HEK293T (cell line): ENCODE results near the gene TMTC4.

Source experiments
- BHLHE40 ChIP-seq: fragments of 450-650 bp; IDR thresholded peaks from 2 replicates; pipeline ENCODE4 v1.6.1; 2016; ENCODE audit warnings: mild to moderate bottlenecking, moderate library complexity, borderline replicate concordance
- CTBP1 ChIP-seq: fragments of 450-650 bp; IDR thresholded peaks from 2 replicates; pipeline ENCODE4 v1.6.1; 2016; ENCODE audit warnings: borderline replicate concordance
- ELF4 ChIP-seq: fragments of 450-650 bp; IDR thresholded peaks from 2 replicates; pipeline ENCODE4 v1.6.1; 2017; ENCODE audit warnings: antibody characterized with exemption
- FOXM1 ChIP-seq: fragments of 450-650 bp; IDR thresholded peaks from 2 replicates; pipeline ENCODE4 v1.6.1; 2017; ENCODE audit warnings: mild to moderate bottlenecking, borderline replicate concordance
- HDGF ChIP-seq: fragments of 450-650 bp; IDR thresholded peaks from 2 replicates; pipeline ENCODE4 v1.6.1; 2017; ENCODE audit warnings: antibody characterized with exemption, borderline replicate concordance
- L3MBTL2 ChIP-seq: fragments of 450-650 bp; conservative IDR thresholded peaks from 2 replicates; pipeline ENCODE4 v1.6.1; 2016; ENCODE audit warnings: mild to moderate bottlenecking
- SP1 ChIP-seq: fragments of 450-650 bp; IDR thresholded peaks from 2 replicates; pipeline ENCODE4 v1.6.1; 2017
- SUZ12 ChIP-seq: fragments of 450-650 bp; IDR thresholded peaks from 2 replicates; pipeline ENCODE4 v1.6.1; 2016; ENCODE audit warnings: mild to moderate bottlenecking
- TARDBP ChIP-seq: fragments of 450-650 bp; IDR thresholded peaks from 2 replicates; pipeline ENCODE4 v1.6.1; 2016
- ZNF384 ChIP-seq: fragments of 450-650 bp; IDR thresholded peaks from 2 replicates; pipeline ENCODE4 v1.6.1; 2016
- TF ChIP-seq, protein P1 (sequence below): fragments of 450-650 bp; IDR thresholded peaks from 2 replicates; pipeline ENCODE4 v1.6.1; 2016

DNA sequence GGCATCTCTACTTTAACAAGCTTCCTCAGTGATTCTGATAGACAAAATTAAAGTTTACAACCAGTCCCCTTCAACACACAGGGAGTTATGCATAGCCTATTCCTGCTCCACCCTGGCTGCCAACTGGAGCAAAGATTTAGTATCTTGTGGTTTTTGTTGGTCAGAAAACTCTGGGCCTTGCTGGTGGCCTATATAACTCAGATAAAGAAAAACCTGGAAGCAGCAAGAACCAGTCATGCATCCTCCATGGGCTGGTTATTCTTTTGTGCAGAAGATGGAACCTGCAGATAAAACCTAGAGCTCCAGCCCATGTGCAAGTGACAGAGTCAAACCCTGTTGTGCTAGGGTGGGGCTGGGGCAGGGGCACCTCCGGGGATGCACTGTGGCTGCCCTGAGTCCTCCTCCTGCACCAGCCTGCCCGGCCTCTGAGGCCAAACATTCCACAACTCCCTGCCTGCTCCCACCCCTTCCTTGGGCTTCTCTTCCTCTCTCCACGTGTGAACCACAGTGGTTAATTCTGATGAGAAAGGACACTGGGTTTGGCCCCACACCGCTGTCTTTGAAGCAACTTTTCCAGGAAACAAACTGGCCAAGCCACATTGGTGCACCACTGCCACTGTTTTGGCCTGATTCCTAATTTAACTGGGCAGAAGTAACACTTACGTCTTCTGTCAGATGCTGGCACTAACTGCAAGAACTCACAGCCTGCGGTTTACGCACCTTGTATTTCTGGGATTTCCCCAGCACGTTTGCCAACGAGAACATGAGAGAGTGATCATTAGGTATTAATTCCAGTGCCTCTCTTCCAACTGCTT is 62.7 kb downstream of the TMTC4 start:
- TF ChIP-seq HDGF, result no peak
- TF ChIP-seq ZNF384, result no peak
- no peak for TF ChIP-seq SP1
- TF ChIP-seq ELF4, result no peak
- no peak for TF ChIP-seq CTBP1
- TF ChIP-seq BHLHE40, result no peak
- TF ChIP-seq, protein P1, sequence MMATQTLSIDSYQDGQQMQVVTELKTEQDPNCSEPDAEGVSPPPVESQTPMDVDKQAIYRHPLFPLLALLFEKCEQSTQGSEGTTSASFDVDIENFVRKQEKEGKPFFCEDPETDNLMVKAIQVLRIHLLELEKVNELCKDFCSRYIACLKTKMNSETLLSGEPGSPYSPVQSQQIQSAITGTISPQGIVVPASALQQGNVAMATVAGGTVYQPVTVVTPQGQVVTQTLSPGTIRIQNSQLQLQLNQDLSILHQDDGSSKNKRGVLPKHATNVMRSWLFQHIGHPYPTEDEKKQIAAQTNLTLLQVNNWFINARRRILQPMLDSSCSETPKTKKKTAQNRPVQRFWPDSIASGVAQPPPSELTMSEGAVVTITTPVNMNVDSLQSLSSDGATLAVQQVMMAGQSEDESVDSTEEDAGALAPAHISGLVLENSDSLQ, result no peak
- TF ChIP-seq FOXM1, result no peak
- no peak for TF ChIP-seq SUZ12
- TF ChIP-seq L3MBTL2, result no peak
- TF ChIP-seq TARDBP, result no peak
